ENCODE measurements around the gene NUDT1. TPM values are rescaled to one million over a fixed set of nuclear protein-coding genes. Genes with fewer than 3 reads are reported as not detected.

Gene NUDT1
- total RNA-seq, 1 experiment from 2014 or later: 47.4 TPM

DNA sequence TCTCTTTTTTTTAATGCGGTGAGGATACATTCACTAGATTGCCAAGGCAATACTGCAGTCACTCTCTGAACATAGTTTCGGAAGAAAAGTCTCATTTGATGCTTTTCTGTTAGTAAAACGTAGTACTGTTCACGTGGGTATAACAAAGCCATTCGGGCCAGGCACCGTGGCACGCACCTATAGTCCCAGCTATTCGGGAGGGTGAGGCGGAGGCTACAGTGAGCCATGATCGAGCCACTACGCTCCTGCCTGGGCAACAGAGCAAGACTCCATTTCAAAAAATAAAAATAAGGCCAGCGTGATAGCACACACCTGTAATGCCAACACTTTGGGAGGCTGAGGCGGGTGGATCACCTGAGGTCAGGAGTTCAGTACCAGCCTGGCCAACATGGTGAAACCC is 47.6 kb downstream of the NUDT1 start:
- ATAC-seq (no peak), DNase-seq (ENCODE audit: low read depth, low spot score) (no peak)
- RAD21 ChIA-PET (ENCODE audit: low non-redundant PET in 1 of 2, low total read pairs in 2 of 2, uncharacterized antibody in 2 of 2, unreplicated experiment in 2 of 2): no interaction called here
- peaks cover 17% of the 10 kb centered on the region; the same call in 1 of the 2 replicates for H3K79me2 ChIP-seq (ENCODE audit: insufficient read depth, low read length)
- no peak overlapping the region for H2AFZ ChIP-seq (ENCODE audit: low read depth, low read length, poor library complexity, severe bottlenecking)
- POLR2A ChIA-PET: no interaction called here
- H3K9me2 ChIP-seq (ENCODE audit: insufficient read depth): no peaks in the 10 kb centered on the region
- H3K4me3 ChIP-seq (replicated peaks in 1 of 2; ENCODE audit: low read depth in 1 of 2, low read length in 2 of 2): no peak overlapping the region
- no peaks in the 10 kb centered on the region for H3K36me3 ChIP-seq (ENCODE audit: control insufficient read depth in 1 of 2, insufficient read depth in 2 of 2, low read length in 2 of 2)
- no peaks in the 10 kb centered on the region for H3K9me3 ChIP-seq (ENCODE audit: control insufficient read depth in 1 of 2, insufficient read depth in 1 of 2, low read depth in 1 of 2, low read length in 2 of 2)
- no peak overlapping the region for H3K27ac ChIP-seq (ENCODE audit: low read depth, low read length)
- H3K4me1 ChIP-seq (ENCODE audit: control insufficient read depth in 1 of 2, insufficient read depth in 2 of 2, low read length in 2 of 2): no peaks in the 10 kb centered on the region
- no peaks in the 10 kb centered on the region for H4K20me1 ChIP-seq (ENCODE audit: insufficient read depth)
- no peak overlapping the region for H3K4me2 ChIP-seq (ENCODE audit: low read length)
- no peak for TF ChIP-seq POLR2A (IDR thresholded peaks at IDR 0.05; ENCODE audit: borderline replicate concordance, extremely low read depth, insufficient read depth, insufficient read length)
- TF ChIP-seq RAD21 (IDR thresholded peaks at IDR 0.05; ENCODE audit: low read depth): no peak
- H3K27me3 ChIP-seq (ENCODE audit: insufficient read depth, low read length): no peaks in the 10 kb centered on the region
- intact Hi-C loops (cut with micrococcal nuclease): no loop called here
- no peak overlapping the region for H3K9ac ChIP-seq (ENCODE audit: low read length)
- BruUV-seq (replicated peaks): no TSS peak
- CTCF ChIA-PET: no interaction called here

DNA sequence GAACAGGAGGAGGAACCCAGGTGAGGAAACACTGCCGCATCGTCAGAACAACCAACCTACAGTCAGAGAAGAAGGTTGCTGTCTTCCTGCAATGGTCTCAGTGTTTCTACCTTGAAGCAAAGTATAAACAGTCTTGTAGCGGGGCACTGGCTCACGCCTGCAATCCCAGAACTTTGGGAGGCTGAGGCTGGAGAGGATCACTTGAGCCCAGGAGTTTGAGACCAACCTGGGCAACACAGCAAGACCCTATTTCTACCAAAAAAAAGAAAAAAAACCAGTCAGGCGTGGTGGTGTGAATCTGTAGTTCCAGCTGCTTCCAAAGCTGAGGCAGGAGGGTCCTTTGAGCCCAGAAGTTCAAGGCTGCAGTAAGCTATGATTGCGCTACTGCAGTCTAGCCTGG is 48.9 kb downstream of the NUDT1 start:
- no TSS peak for BruUV-seq (replicated peaks)

More for the DNA sequence above, 48.9 kb downstream of the NUDT1 start:
- H4K20me1 ChIP-seq (ENCODE audit: insufficient read depth): no peaks in the 10 kb centered on the region
- TF ChIP-seq SRF (IDR thresholded peaks at IDR 0.05; ENCODE audit: low read depth) (no peak), RAD21 (IDR thresholded peaks at IDR 0.05; ENCODE audit: low read depth) (no peak), SIN3A (IDR thresholded peaks at IDR 0.05; ENCODE audit: low read depth) (no peak), YY1 (IDR thresholded peaks at IDR 0.05; ENCODE audit: extremely low read depth, insufficient replicate concordance, low read depth, low read length) (no peak), JUND (IDR thresholded peaks at IDR 0.05) (no peak)
- peaks cover 21% of the 10 kb centered on the region for H3K79me2 ChIP-seq (ENCODE audit: insufficient read depth, low read length)
- no peak overlapping the region for H2AFZ ChIP-seq (ENCODE audit: low read depth, low read length, poor library complexity, severe bottlenecking)
- no peak overlapping the region for H3K9ac ChIP-seq (ENCODE audit: low read length)
- no peaks in the 10 kb centered on the region for H3K4me1 ChIP-seq (ENCODE audit: control insufficient read depth in 1 of 2, insufficient read depth in 2 of 2, low read length in 2 of 2)
- H3K4me2 ChIP-seq (ENCODE audit: low read length): no peak overlapping the region
- H3K27ac ChIP-seq (ENCODE audit: low read depth, low read length): no peak overlapping the region
- no peaks in the 10 kb centered on the region for H3K36me3 ChIP-seq (ENCODE audit: control insufficient read depth in 1 of 2, insufficient read depth in 2 of 2, low read length in 2 of 2)
- no peaks in the 10 kb centered on the region for H3K9me3 ChIP-seq (ENCODE audit: control insufficient read depth in 1 of 2, insufficient read depth in 1 of 2, low read depth in 1 of 2, low read length in 2 of 2)
- ChIA-PET RAD21 (ENCODE audit: low non-redundant PET in 1 of 2, low total read pairs in 2 of 2, uncharacterized antibody in 2 of 2, unreplicated experiment in 2 of 2) (no interaction called here), POLR2A (no interaction called here), CTCF (no interaction called here)
- no peaks in the 10 kb centered on the region for H3K9me2 ChIP-seq (ENCODE audit: insufficient read depth)
- ATAC-seq (no peak), DNase-seq (ENCODE audit: low read depth, low spot score) (no peak)
- no peak overlapping the region for H3K4me3 ChIP-seq (replicated peaks in 1 of 2; ENCODE audit: low read depth in 1 of 2, low read length in 2 of 2)
- no peaks in the 10 kb centered on the region for H3K27me3 ChIP-seq (ENCODE audit: insufficient read depth, low read length)
- intact Hi-C loops (cut with micrococcal nuclease): no loop called here
